Measurements from ENCODE around the gene IDH3A. TPM values are rescaled to one million over a fixed set of nuclear protein-coding genes. Genes with fewer than 3 reads are reported as not detected.

IDH3A gene
- total RNA-seq, result 100 to 1,000 TPM; 203 to 264 TPM

- Histone ChIP-seq H3K4me1 (peaks cover 6% of the 10 kb centered on the region), H3K27ac (peak within 1 kb of the TSS; percentile 83), H3K36me3 (no peaks in the 10 kb centered on the region), H3K9ac (ENCODE audit: low read depth in 2 of 2, low read length in 2 of 2) (peak within 1 kb of the TSS; percentile 92 to 98), H3K27me3 (no peaks in the 10 kb centered on the region), H3K4me3 (peak within 1 kb of the TSS; percentile 94), H3K9me3 (no peaks in the 10 kb centered on the region)
- intact Hi-C loops (cut with DNase I), result no loop called here
- peak; percentile 100 for DNase-seq
- TF ChIP-seq CTCF (IDR thresholded peaks at IDR 0.05), result no peak
Measured at GRCh38 chr15:78149068-78149804, at the start of gene IDH3A. Gene IDH3A, plus strand, starts transcription at chr15:78149362. Its CDS starts 42 bp downstream, at chr15:78149404.

GRCh38 chr15:78100886-78101285, 48.3 kb upstream of the IDH3A start:
- no peak overlapping the region for H3K9ac ChIP-seq (ENCODE audit: low read depth in 2 of 2, low read length in 2 of 2)
- intact Hi-C loops (cut with DNase I), result loop anchor here (10.0 kb wide), 1 partner anchor 56 kb away; no protein-coding TSS in a partner anchor
- peaks cover 6% of the 10 kb centered on the region for H3K4me1 ChIP-seq
- TF ChIP-seq CTCF (IDR thresholded peaks at IDR 0.05), result no peak
- no peaks in the 10 kb centered on the region for H3K27me3 ChIP-seq
- no peak for DNase-seq
- H3K27ac ChIP-seq, result no peak overlapping the region
- no peaks in the 10 kb centered on the region for H3K9me3 ChIP-seq
- no peaks in the 10 kb centered on the region for H3K36me3 ChIP-seq
- H3K4me3 ChIP-seq, result no peak overlapping the region

GRCh38 chr15:78101423-78102105, 47.6 kb upstream of the IDH3A start:
- Histone ChIP-seq H3K9me3 (no peaks in the 10 kb centered on the region), H3K4me1 (peaks cover 6% of the 10 kb centered on the region), H3K9ac (ENCODE audit: low read depth in 2 of 2, low read length in 2 of 2) (no peak overlapping the region), H3K36me3 (no peaks in the 10 kb centered on the region), H3K4me3 (no peak overlapping the region), H3K27me3 (no peaks in the 10 kb centered on the region), H3K27ac (no peak overlapping the region)
- DNase-seq, result no peak
- intact Hi-C loops (cut with DNase I), result loop anchor here (10.0 kb wide), 1 partner anchor 57 kb away; no protein-coding TSS in a partner anchor
- no peak for TF ChIP-seq CTCF (IDR thresholded peaks at IDR 0.05)

GRCh38 chr15:78102211-78102610, 47.0 kb upstream of the IDH3A start:
- Histone ChIP-seq H3K9ac (ENCODE audit: low read depth in 2 of 2, low read length in 2 of 2) (no peak overlapping the region), H3K4me3 (no peak overlapping the region), H3K27ac (no peak overlapping the region), H3K4me1 (peaks cover 6% of the 10 kb centered on the region), H3K27me3 (no peaks in the 10 kb centered on the region), H3K9me3 (no peaks in the 10 kb centered on the region), H3K36me3 (no peaks in the 10 kb centered on the region)
- DNase-seq, result no peak
- no peak for TF ChIP-seq CTCF (IDR thresholded peaks at IDR 0.05)
- intact Hi-C loops (cut with DNase I), result loop anchor here (10.0 kb wide), 1 partner anchor 57 kb away; no protein-coding TSS in a partner anchor

- no peak overlapping the region for H3K4me3 ChIP-seq
- H3K9me3 ChIP-seq, result no peaks in the 10 kb centered on the region
- no peak overlapping the region for H3K27ac ChIP-seq
- TF ChIP-seq CTCF (IDR thresholded peaks at IDR 0.05), result no peak
- intact Hi-C loops (cut with DNase I), result loop anchor here (10.0 kb wide), 1 partner anchor 58 kb away; no protein-coding TSS in a partner anchor
- H3K9ac ChIP-seq (ENCODE audit: low read depth in 2 of 2, low read length in 2 of 2), result no peak overlapping the region
- no peaks in the 10 kb centered on the region for H3K36me3 ChIP-seq
- H3K4me1 ChIP-seq, result peaks cover 6% of the 10 kb centered on the region
- DNase-seq, result no peak
- H3K27me3 ChIP-seq, result no peaks in the 10 kb centered on the region
Measured at GRCh38 chr15:78102741-78103140, 46.4 kb upstream of the IDH3A start.

Measured in colonic mucosa (tissue), 4 donors.